Measurements from ENCODE around the gene PLCB2.

The PLCB2 gene

DNA sequence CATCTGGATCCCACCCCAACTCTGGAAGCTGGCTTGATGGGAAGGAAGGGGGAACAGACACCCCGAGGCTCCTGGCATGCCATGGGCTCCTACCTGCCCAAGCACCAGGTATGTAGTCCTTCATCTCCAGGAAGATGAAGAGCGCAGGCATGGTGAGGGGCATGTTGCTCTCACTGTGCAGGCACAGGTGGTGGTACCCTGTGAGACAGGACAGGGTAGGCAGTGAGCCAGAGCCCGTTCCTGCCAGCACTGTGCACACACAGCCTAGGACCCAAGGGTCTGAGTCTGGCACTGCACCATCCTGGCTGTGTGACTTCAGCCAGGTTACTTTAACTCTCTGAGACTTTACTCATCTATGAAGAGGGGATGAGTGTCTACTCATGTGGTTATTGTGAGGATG lies 15.5 kb downstream of the PLCB2 start:
- DNase-seq (ENCODE audit: low read depth) = no peak
- no peak overlapping the region for H3K4me3 ChIP-seq (ENCODE audit: control insufficient read depth, low read depth, low read length)
- TF ChIP-seq, protein P1, sequence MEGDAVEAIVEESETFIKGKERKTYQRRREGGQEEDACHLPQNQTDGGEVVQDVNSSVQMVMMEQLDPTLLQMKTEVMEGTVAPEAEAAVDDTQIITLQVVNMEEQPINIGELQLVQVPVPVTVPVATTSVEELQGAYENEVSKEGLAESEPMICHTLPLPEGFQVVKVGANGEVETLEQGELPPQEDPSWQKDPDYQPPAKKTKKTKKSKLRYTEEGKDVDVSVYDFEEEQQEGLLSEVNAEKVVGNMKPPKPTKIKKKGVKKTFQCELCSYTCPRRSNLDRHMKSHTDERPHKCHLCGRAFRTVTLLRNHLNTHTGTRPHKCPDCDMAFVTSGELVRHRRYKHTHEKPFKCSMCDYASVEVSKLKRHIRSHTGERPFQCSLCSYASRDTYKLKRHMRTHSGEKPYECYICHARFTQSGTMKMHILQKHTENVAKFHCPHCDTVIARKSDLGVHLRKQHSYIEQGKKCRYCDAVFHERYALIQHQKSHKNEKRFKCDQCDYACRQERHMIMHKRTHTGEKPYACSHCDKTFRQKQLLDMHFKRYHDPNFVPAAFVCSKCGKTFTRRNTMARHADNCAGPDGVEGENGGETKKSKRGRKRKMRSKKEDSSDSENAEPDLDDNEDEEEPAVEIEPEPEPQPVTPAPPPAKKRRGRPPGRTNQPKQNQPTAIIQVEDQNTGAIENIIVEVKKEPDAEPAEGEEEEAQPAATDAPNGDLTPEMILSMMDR (conservative IDR thresholded peaks at IDR 0.05; ENCODE audit: control insufficient read depth, insufficient read depth, low read depth, low read length) = no peak

DNA sequence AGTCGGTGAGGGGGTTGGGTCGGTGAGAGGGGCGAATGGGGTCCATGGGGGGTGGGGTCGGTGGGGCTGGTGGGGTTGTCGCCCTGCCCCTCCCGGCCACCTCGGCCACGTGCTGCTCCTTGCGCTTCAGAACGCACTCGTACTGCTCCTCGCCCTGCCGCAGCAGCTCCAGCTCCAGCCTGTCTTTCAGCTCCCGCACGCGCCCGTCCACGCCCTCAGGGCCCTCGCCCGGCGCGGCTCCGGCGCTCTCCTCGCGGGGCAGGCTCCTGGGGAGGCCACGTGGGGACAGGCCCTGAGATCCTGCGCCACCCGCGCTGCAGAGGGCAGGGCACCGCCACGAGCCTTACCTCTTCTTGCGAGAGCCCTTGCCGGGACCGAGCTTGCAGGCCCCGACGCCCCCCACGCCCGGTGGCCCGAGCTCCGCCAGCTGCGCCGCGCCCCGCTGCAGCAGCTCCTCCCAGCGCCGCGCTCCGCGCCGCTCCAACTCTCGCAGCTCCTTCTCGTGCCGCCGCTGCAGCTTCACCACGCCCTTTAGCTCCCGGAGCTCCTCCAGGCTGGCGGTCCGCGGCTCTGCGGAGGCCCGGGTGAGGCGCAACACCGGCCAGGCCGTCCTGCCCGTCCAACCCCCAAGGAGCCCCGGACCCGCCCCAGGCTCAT lies 16.7 kb downstream of the PLCB2 start:
- TF ChIP-seq, protein P1 (conservative IDR thresholded peaks at IDR 0.05; ENCODE audit: control insufficient read depth, insufficient read depth, low read depth, low read length) = no peak

DNA sequence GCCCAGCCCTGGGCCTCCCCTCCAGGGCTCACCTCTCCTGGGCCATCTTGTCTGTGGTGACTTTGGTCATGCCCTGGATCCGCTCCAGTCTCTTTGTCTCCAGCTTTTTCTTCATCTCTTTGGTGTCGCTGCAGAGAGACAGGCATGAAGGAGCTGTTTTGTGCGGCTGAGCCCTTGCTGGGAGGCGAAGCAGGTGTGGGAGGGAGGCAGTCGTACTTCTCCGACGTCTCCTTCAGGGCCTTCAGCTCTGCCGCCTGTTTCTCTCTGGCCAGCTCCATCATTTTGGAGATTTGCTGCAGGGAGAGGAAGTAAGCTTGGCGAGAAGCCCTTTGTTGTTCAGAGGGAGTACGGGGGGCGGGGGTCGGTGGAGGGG lies 17.2 kb downstream of the PLCB2 start:
- no peak for DNase-seq (ENCODE audit: low read depth)
- H3K4me3 ChIP-seq (ENCODE audit: control insufficient read depth, low read depth, low read length) = no peak overlapping the region
- TF ChIP-seq, protein P1 (conservative IDR thresholded peaks at IDR 0.05; ENCODE audit: control insufficient read depth, insufficient read depth, low read depth, low read length) = no peak

More for the DNA sequence above, 16.7 kb downstream of the PLCB2 start:
- H3K4me3 ChIP-seq (ENCODE audit: control insufficient read depth, low read depth, low read length) = no peak overlapping the region
- peak; percentile 56 for DNase-seq (ENCODE audit: low read depth)

DNA sequence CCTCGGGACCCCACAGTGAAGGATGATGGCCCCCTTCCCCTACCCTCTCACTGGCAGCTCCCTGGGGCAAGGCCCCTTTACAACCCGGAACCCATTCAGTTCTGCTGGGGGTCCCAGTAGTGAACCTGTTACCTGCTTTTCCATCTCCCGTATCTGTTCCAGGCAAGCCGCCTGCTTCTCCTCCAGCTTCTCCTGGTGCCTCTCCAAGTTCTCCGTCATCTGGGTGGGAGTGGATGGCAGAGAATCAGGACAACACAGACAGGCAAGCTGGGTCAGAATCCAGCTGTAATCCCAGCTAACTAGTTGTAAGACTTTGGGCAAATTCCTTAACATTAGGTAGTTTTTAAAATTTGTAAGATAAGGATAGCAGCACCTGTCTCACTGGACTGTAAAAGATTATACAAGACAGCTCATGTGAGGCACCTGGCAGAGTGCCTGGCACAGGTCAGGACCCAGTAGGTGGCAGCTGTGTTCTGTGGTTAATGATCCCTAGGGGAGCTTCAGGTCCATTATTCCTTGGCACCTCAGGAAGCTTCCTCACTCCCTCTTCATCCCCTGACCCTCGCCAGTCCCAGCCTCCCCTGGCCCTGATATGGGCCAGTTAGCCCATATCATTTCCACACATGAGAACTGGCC lies 18.5 kb downstream of the PLCB2 start:
- TF ChIP-seq, protein P1 (conservative IDR thresholded peaks at IDR 0.05; ENCODE audit: control insufficient read depth, insufficient read depth, low read depth, low read length) = no peak
- DNase-seq (ENCODE audit: low read depth) = no peak
- no peak overlapping the region for H3K4me3 ChIP-seq (ENCODE audit: control insufficient read depth, low read depth, low read length)

DNA sequence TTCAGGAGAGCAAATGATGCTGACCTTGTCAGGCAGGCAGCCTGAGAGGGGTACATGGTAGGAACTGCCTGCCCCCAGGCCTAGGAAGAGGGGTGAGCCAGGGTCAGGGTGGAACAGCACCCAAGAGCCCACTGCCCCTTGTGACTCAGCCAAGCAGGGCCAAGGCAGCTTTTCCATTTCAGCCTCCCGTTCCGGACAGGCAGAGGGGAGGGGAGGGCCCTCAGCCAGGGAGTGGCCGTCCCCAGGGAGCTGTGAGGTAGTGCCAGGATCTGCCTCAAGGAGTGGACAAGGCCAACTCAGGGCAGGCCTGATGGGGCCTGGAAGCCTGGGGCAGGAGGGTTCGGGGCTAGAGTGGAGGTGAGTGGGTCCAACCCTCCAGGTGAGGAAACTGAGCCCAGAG lies 19.8 kb downstream of the PLCB2 start:
- H3K4me3 ChIP-seq (ENCODE audit: control insufficient read depth, low read depth, low read length) = no peak overlapping the region
- TF ChIP-seq, protein P1 (conservative IDR thresholded peaks at IDR 0.05; ENCODE audit: control insufficient read depth, insufficient read depth, low read depth, low read length) = no peak
- no peak for DNase-seq (ENCODE audit: low read depth)

DNA sequence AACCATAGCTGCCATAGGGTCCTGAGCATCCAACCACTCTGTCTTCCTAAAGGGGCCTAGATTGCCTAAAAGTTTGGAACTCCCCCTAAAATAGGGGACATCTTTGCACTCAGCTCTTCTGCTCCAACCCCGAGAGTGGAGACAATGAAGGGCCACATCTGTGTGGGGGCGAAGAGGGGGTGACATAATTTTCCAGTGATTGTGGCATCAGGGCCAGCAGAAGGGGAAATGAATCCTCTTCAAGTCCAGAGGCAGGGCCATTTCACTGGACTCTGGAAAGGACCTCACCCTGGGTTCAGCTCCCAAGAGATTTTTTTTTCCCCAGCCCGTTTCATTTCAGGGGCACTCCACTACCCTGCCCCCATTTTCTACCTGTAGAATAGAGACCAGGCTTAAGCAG lies 20.2 kb downstream of the PLCB2 start:
- no peak overlapping the region for H3K4me3 ChIP-seq (ENCODE audit: control insufficient read depth, low read depth, low read length)
- TF ChIP-seq, protein P1 (conservative IDR thresholded peaks at IDR 0.05; ENCODE audit: control insufficient read depth, insufficient read depth, low read depth, low read length) = no peak
- no peak for DNase-seq (ENCODE audit: low read depth)

Measured in fibroblast of mammary gland (primary cell).